Mucosa of descending colon (tissue), 3 donors: Measurements from ENCODE around the gene FIGLA. TPM values are rescaled to one million over a fixed set of nuclear protein-coding genes. Genes with fewer than 3 reads are reported as not detected.

Experiments used
- ATAC-seq: fragments of 200-7000 bp; cut with Tn5 transposase; one replicate; pipeline ENCODE4 v1.9.1; 2020; ENCODE audit warnings: mild to moderate bottlenecking, moderate library complexity
- DNase-seq, 3 donors: peaks; one replicate each; pipeline ENCODE4 v3.0.0-alpha.2; 2020
- H3K36me3 ChIP-seq: fragments of 200-600 bp; one replicate; pipeline ENCODE4 v1.8.0; 2021; ENCODE audit warnings: low read depth, mild to moderate bottlenecking
- H3K4me1 ChIP-seq: fragments of 200-600 bp; one replicate; pipeline ENCODE4 v1.8.0; 2021; ENCODE audit warnings: low read depth, mild to moderate bottlenecking
- H3K4me3 ChIP-seq: fragments of 200-600 bp; one replicate; pipeline ENCODE4 v1.8.0; 2021; ENCODE audit warnings: mild to moderate bottlenecking
- H3K9me3 ChIP-seq: fragments of 200-600 bp; one replicate; pipeline ENCODE4 v1.8.0; 2021; ENCODE audit warnings: mild to moderate bottlenecking
- intact Hi-C, 2 donors: fragments of 100-400 bp; cut with DNase I in 1 of 2; cut with micrococcal nuclease in 1 of 2; formaldehyde crosslinking; loops; one replicate each; pipeline versions ENCODE4 v1.11.0 to v1.11.1; 2022; cut with DNase I, micrococcal nuclease
- long read RNA-seq, 2 donors: library from polyadenylated mRNA; unstranded; transcript quantifications; one replicate each; pipeline ENCODE4 v2.0.0, GENCODE V29; 2019 to 2021
- total RNA-seq, 3 donors: library from RNA; stranded (reverse); fragmentation: NEBNext Ultra II Directional in 2 of 3; extraction: Animal tissue kit (Norgen Biotek cat#: 25700) in 2 of 3; gene quantifications; one replicate each; pipeline versions ENCODE4 v1.2.1 to v1.2.4, GENCODE V29; 2021 to 2023
- TF ChIP-seq, protein P1 (sequence below): fragments of 200-600 bp; IDR thresholded peaks from one replicate; pipeline ENCODE4 v1.8.0; 2022; ENCODE audit warnings: antibody characterized with exemption, mild to moderate bottlenecking
- donor health status: DM: no; HTN: no; CAD: no; lungs with moderate emphysema.
- donor health status: DM: no; HTN: no; CAD: no.
- donor health status: DM: no; HTN: yes; CAD: no.

The FIGLA gene
- total RNA-seq: not detected
- long read RNA-seq, donor 1: 0 reads
- long read RNA-seq, donor 2: 0 reads

DNA sequence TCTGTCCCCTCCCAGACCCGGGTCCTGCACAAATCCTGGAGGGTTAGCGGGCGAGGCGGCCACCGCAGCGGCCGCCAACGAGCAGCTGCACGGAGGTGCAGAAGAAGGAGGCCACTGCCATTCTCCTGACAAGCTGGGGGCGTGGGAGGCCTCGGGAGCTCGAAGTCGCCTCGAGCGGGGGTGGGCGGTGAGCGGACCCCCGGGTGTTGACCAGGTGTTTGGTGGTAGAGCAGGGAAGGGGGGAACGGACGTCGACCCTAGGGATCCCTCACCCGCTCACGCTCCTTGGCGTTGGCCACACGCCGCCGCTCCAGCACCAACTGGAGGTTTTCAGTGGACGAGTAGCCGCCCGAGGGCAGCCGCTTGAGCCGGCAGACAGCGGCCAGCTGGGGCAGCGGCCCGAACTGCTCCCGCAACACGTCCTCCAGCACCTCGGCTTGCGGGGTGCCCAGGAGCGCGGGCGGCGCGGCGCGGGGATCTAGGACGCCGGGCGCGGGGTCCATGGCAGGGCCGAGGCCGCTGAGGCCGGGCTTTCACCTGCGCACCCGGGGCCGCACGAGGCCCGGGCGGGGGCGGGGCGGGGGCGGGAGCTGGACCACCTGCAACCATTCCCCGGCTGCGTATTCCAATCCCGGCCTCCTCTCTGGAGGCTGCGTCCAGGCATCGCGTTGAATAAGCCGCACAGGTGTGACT lies at the start of gene FIGLA:
Gene FIGLA (minus strand): TSS at position 508 of the 693 bp plus-strand sequence. CDS start 5 bp downstream, at position 503.
- Histone ChIP-seq H3K9me3 (no peaks in the 10 kb centered on the region), H3K36me3 (no peaks in the 10 kb centered on the region), H3K4me1 (no peaks in the 10 kb centered on the region), H3K4me3 (no peak within 1 kb of the TSS)
- ATAC-seq: no peak
- DNase-seq: no peak
- intact Hi-C loops: no loop called here
- TF ChIP-seq, protein P1, sequence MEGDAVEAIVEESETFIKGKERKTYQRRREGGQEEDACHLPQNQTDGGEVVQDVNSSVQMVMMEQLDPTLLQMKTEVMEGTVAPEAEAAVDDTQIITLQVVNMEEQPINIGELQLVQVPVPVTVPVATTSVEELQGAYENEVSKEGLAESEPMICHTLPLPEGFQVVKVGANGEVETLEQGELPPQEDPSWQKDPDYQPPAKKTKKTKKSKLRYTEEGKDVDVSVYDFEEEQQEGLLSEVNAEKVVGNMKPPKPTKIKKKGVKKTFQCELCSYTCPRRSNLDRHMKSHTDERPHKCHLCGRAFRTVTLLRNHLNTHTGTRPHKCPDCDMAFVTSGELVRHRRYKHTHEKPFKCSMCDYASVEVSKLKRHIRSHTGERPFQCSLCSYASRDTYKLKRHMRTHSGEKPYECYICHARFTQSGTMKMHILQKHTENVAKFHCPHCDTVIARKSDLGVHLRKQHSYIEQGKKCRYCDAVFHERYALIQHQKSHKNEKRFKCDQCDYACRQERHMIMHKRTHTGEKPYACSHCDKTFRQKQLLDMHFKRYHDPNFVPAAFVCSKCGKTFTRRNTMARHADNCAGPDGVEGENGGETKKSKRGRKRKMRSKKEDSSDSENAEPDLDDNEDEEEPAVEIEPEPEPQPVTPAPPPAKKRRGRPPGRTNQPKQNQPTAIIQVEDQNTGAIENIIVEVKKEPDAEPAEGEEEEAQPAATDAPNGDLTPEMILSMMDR: no peak

- no peak for ATAC-seq
- Histone ChIP-seq H3K36me3 (no peaks in the 10 kb centered on the region), H3K9me3 (no peaks in the 10 kb centered on the region), H3K4me1 (no peaks in the 10 kb centered on the region), H3K4me3 (no peak overlapping the region)
- DNase-seq: no peak
- TF ChIP-seq, protein P1: no peak
- intact Hi-C loops: no loop called here
These were observed 47.8 kb upstream of the FIGLA start for GRCh38 chr2:70837980-70838925.

DNA sequence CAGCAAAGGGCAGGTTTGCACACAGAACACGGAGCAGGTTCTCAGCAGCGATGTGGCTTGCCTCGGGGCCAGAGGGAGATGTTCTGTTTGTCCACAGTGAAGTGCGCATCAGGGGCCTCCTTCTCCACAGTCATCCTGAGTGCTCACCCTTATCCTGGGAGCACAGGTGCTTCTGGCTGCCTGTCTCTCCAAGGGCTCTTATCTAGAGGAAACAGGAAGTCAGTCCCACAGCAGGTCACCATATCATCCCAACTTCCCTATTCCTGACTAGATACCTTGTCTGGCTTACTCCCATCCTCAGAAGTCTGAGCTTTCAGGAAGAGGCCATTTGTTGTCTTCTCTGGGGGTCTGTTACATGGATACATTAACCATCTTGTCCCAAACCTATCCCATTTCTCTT lies 45.2 kb upstream of the FIGLA start, which contains the start of gene CD207:
Gene CD207 (minus strand): TSS at position 174 of the 400 bp plus-strand sequence. CDS start 40 bp downstream, at position 134.
- DNase-seq (no peak), ATAC-seq (no peak)
- H3K9me3 ChIP-seq: no peaks in the 10 kb centered on the region
- no peaks in the 10 kb centered on the region for H3K36me3 ChIP-seq
- TF ChIP-seq, protein P1: no peak
- H3K4me3 ChIP-seq: no peak within 1 kb of the TSS
- no peaks in the 10 kb centered on the region for H3K4me1 ChIP-seq
- intact Hi-C loops: no loop called here

- Histone ChIP-seq H3K4me3 (no peak overlapping the region), H3K36me3 (no peaks in the 10 kb centered on the region), H3K4me1 (no peaks in the 10 kb centered on the region), H3K9me3 (no peaks in the 10 kb centered on the region)
- ATAC-seq (no peak), DNase-seq (no peak)
- intact Hi-C loops: no loop called here
- TF ChIP-seq, protein P1: no peak
These were observed 44.4 kb upstream of the FIGLA start for GRCh38 chr2:70834881-70835280.

- TF ChIP-seq, protein P1: no peak
- Histone ChIP-seq H3K36me3 (no peaks in the 10 kb centered on the region), H3K4me1 (no peaks in the 10 kb centered on the region), H3K9me3 (no peaks in the 10 kb centered on the region), H3K4me3 (no peak overlapping the region)
- DNase-seq: no peak
- no peak for ATAC-seq
- intact Hi-C loops: no loop called here
These were observed 43.7 kb upstream of the FIGLA start for GRCh38 chr2:70834106-70834505.
